Cerebellar cortex (tissue), 1 donor: ENCODE measurements around the gene PATL2.
"Not testable (repeated sequence)": the region's sequence is repeated elsewhere in the genome, so short reads cannot be mapped to it uniquely, and the experiment has no call there.

Source experiments
- DNase-seq: peaks from one replicate; pipeline ENCODE4 v3.0.0-alpha.2; 2015; ENCODE audit warnings: low spot score

PATL2 gene

DNA sequence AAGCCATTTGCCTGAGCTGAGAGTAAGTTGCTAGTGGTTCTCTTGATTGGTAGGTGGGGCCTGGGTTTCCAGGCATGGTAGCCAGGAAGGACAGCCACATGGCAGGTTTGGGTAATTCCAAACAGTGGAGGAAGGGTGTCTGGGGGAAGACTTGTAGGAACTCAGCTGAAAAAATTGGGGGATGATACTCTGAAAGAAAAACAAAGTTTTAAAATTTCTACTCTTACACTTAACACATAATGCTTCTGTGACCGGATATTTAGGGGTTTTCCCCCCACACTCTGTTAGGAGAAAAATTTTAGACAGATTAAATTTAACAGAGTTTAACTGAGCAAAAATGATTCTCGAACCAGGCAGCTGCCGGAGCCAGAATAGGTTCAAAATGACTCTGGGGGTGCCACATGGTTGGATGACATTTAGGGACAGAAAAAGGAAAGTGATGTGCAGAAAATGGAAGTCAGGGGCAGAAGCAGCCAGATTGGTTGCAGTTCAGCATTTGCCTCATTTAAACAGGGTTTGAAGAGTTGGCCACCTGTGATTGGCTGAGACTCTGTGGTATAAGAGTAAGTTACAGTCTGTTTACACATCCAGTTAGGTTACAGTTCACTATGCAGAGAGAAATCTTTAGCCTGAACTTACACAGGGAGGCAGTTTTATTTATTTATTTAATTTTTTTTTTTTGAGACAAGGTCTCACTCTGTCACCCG, 8.3 kb upstream of the PATL2 start:
- no peak for DNase-seq

DNA sequence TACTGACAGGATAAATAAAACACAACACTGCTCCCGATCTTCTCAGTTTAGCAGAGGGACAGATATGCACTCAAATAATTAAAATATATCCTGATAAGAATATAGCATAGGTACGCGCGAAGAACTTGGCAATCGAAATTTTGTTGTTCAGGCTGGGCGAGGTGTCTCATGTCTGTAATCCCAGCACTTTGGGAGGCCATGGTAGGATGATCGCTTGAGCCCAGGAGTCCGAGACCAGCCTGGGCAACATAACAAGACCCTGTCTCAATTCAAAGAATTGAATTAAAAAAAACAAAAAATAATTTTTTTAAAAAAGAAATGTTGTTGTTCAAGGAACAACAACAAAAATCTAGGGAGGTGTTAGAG, 7.8 kb upstream of the PATL2 start:
- no peak for DNase-seq

DNA sequence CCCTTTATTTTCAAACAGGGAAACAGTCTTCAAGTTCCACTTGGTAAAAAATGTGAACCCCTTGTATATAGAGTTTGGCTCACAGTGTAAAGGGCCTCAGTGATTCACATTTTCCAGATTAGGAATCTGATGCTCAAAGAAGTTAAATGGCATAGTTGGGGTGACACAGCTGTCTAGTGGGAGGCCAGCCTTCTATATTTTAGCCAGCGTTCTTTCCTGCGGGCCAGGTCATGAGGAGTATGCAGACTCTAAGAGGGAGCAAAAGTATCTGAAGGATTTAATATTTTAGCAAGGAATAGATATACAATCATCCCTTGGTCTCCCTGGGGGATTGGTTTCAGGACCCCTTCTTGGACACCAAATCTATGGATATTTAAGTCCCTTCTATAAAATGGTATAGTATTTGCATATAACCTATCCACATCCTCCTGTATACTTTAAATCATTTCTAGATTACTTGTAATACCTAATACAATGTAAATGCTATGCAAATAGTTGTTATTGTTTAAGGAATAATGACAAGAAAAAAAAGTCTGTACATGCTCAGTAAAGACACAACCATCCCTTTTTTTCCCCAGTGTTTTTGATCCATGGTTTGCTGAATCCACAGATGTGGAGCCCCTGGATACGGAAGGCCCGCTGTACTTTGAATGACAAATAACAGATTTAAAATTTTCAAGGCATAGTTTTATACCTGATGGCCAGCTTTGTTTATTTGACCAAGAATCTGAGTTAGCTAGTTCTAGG, 7.2 kb upstream of the PATL2 start:
- no peak for DNase-seq

DNA sequence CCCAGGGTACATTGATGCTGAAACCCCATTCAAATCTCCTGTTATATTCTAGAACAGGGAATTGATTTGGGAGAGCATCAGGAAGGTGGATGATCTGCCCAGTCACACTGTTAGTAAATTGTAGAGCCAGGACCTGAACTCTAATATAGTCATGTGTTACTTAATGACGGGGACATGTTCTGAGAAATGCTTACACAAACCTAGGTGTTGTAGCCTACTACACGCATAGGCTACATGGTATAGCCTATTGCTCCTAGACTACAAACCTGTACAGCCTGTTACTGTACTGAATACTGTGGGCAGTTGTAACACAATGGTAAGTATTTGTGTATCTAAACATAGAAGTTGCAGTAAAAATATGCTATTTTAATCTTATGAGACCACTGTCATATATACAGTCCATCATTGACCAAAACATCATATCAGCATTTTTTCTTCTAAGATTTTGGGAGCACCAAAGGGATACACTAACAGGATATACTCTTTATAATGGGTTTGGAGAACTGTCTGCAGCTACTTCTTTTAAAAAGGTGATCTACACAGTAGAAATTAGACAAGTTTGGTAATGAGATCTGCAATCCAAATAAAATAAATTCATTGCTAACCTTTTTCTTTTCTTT, 6.0 kb upstream of the PATL2 start:
- no peak for DNase-seq

DNA sequence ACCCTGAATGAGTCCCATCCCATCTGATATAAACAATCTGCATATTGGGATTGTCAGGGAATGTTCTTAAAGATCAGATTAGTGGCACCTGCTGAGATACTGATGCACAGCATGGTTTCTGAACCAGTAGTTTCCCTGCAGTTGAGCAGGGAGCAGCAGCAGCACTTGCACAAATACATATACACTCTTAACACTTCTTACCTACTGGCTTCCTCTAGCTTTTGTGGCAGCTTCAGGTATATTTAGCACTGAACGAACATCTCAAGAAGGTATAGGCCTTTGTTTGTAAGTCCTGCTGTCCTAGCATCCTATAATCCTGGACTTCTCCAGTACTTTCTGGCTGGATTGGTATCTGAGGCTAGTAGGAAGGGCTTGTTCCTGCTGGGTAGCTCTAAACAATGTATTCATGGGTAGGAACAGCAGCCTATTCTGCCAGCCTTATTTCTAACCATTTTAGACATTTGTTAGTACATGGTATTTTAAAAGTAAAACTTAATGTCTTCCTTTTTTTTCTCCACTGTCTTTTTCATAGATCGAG, 4.7 kb upstream of the PATL2 start:
- no peak for DNase-seq

DNA sequence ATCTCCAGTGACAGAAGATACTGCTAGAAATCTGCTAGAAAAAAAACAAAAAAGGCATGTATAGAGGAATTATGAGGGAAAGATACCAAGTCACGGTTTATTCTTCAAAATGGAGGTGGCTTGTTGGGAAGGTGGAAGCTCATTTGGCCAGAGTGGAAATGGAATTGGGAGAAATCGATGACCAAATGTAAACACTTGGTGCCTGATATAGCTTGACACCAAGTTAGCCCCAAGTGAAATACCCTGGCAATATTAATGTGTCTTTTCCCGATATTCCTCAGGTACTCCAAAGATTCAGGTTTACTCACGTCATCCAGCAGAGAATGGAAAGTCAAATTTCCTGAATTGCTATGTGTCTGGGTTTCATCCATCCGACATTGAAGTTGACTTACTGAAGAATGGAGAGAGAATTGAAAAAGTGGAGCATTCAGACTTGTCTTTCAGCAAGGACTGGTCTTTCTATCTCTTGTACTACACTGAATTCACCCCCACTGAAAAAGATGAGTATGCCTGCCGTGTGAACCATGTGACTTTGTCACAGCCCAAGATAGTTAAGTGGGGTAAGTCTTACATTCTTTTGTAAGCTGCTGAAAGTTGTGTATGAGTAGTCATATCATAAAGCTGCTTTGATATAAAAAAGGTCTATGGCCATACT, 4.1 kb upstream of the PATL2 start:
- no peak for DNase-seq

DNA sequence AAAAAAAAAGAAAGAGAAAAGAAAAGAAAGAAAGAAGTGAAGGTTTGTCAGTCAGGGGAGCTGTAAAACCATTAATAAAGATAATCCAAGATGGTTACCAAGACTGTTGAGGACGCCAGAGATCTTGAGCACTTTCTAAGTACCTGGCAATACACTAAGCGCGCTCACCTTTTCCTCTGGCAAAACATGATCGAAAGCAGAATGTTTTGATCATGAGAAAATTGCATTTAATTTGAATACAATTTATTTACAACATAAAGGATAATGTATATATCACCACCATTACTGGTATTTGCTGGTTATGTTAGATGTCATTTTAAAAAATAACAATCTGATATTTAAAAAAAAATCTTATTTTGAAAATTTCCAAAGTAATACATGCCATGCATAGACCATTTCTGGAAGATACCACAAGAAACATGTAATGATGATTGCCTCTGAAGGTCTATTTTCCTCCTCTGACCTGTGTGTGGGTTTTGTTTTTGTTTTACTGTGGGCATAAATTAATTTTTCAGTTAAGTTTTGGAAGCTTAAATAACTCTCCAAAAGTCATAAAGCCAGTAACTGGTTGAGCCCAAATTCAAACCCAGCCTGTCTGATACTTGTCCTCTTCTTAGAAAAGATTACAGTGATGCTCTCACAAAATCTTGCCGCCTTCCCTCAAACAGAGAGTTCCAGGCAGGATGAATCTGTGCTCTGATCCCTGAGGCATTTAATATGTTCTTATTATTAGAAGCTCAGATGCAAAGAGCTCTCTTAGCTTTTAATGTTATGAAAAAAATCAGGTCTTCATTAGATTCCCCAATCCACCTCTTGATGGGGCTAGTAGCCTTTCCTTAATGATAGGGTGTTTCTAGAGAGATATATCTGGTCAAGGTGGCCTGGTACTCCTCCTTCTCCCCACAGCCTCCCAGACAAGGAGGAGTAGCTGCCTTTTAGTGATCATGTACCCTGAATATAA, 2.2 kb upstream of the PATL2 start:
- DNase-seq, result peak; percentile 69

DNA sequence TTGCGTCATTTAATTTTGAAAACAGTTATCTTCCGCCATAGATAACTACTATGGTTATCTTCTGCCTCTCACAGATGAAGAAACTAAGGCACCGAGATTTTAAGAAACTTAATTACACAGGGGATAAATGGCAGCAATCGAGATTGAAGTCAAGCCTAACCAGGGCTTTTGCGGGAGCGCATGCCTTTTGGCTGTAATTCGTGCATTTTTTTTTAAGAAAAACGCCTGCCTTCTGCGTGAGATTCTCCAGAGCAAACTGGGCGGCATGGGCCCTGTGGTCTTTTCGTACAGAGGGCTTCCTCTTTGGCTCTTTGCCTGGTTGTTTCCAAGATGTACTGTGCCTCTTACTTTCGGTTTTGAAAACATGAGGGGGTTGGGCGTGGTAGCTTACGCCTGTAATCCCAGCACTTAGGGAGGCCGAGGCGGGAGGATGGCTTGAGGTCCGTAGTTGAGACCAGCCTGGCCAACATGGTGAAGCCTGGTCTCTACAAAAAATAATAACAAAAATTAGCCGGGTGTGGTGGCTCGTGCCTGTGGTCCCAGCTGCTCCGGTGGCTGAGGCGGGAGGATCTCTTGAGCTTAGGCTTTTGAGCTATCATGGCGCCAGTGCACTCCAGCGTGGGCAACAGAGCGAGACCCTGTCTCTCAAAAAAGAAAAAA, 1.4 kb upstream of the PATL2 start:
- DNase-seq, result peak; percentile 51

DNA sequence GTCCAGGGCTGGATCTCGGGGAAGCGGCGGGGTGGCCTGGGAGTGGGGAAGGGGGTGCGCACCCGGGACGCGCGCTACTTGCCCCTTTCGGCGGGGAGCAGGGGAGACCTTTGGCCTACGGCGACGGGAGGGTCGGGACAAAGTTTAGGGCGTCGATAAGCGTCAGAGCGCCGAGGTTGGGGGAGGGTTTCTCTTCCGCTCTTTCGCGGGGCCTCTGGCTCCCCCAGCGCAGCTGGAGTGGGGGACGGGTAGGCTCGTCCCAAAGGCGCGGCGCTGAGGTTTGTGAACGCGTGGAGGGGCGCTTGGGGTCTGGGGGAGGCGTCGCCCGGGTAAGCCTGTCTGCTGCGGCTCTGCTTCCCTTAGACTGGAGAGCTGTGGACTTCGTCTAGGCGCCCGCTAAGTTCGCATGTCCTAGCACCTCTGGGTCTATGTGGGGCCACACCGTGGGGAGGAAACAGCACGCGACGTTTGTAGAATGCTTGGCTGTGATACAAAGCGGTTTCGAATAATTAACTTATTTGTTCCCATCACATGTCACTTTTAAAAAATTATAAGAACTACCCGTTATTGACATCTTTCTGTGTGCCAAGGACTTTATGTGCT, 721 bp upstream of the PATL2 start:
- peak; percentile 39 for DNase-seq

DNA sequence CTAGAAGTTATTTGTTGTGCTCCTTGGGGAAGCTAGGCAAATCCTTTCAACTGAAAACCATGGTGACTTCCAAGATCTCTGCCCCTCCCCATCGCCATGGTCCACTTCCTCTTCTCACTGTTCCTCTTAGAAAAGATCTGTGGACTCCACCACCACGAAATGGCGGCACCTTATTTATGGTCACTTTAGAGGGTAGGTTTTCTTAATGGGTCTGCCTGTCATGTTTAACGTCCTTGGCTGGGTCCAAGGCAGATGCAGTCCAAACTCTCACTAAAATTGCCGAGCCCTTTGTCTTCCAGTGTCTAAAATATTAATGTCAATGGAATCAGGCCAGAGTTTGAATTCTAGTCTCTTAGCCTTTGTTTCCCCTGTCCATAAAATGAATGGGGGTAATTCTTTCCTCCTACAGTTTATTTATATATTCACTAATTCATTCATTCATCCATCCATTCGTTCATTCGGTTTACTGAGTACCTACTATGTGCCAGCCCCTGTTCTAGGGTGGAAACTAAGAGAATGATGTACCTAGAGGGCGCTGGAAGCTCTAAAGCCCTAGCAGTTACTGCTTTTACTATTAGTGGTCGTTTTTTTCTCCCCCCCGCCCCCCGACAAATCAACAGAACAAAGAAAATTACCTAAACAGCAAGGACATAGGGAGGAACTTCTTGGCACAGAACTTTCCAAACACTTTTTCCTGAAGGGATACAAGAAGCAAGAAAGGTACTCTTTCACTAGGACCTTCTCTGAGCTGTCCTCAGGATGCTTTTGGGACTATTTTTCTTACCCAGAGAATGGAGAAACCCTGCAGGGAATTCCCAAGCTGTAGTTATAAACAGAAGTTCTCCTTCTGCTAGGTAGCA, 657 bp downstream of the PATL2 start:
- no peak for DNase-seq

DNA sequence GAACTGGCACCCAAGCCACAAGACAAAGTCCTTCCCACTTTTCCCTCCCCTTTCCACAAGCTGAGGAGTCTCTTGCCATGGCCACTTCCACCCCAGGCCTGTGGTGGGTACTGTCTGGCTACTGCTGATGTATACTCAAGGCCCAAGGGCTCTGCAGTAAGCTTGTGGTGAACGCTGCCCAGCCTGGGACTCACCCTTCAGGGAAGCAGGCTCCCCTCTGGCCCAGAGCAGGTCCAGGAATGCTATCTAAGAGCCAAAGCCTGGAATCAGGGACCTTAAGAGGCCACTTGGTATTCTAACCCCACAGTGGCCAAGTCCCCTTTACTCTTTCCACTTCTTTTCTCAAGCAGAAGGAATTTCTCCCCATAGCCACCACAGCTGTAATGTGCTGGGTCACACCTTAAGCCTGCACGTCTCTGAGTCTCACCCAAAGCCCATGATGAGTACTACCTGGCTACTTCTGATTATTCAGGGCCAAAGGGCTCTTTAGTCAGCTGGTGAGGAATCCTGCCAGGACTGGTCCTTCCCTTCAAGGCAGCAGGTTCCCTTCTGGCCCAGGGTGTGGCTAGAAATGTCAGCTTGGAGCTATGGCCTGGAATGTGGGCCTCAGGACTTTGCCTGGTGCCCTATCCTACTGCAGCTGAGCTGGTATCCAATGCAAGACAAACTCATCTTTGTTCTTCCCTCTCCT, 4.0 kb downstream of the PATL2 start:
- DNase-seq, result no peak

DNA sequence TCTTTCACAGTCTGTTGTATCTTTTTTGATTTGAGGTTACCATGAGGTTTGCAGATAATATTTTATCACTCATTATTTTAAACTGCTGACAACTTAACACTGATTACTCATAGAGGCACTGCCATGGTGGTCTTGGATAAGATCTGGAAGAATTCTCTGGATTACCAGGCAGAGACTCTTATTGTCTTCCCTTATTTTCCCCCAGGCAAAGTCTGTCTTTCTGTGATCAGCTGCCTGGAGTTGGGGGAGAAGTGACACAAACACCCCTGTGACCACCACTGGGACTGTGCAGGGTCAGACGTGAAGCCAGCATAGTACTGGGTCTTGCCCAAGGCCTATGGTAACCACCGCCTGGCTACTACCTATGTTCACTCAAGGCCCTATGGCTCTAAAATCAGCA, 4.7 kb downstream of the PATL2 start:
- DNase-seq, result no peak

DNA sequence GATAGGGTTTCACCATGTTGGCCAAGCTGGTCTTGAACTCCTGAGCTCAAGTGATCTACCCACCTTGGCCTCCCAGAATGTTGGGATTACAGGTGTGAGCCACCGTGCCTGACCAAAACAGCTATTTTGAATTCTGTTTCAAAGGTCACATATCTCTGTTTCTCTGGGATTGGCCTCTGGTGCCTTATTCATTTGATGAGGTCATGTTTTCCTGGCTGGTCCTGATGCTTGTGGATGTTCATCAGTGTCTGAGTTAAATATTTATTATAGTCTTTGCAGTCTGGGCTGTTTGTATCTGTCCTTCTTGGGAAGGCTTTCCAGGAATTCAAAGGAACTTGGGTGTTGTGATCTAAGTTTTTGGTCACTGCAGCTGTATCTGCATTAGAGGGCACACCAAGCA, 5.1 kb downstream of the PATL2 start:
- DNase-seq, result no peak

DNA sequence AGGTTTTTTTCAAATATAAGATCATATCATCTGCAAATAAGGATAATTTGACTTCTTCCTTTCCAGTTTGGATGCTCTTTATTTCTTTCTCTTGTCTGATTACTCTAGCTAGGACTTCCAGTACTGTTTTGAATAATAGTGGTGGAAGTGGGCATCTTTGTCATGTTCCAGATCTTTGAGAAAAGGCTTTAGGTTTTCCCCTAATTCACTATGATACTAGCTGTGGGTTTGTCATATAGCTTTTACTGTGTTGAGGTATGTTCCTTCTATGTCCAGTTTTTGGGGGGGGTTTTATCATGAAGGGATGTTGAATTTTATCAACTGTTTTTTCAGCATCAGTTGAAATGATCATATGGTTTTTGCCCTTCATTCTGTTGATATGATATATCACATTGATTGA, 10.4 kb downstream of the PATL2 start:
- DNase-seq, result not testable (repeated sequence)

DNA sequence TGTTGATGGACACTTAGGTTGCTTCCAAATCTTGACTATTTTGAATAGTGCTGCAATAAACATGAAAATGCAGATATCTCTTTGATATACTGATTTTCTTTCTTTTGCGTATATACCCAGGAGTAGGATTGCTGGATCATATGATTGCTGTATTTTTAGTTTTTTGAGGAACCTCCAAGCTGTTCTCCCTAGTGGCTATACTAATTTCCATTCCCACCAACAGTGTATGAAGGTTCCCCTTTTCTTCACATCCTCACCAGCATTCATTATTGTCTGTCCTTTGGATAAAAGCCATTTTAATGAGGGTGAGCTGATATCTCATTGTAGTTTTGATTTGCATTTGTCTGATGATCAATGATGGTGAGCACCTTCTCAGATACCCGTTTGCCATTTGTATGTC, 12.5 kb downstream of the PATL2 start:
- DNase-seq, result no peak

DNA sequence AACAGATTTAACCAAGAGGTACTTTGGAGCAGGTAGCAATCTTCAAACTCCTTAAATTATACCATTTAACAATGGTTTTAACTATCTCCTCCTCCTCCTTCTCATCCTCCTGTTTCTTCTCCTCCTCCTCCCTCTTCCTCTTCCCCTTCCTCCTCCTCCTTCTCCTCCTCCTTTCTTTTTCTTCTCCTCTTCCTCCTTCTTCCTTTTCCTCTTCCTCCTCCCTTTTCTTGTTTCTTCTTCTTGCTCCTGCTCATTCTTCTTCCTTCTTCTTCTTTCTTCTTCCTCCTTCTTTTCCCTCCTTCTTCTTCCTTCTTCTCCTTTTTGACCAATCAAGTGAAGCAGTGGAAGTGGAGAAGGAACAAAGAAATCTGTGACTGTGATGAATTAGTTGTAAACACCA, 14.1 kb downstream of the PATL2 start:
- DNase-seq, result no peak

DNA sequence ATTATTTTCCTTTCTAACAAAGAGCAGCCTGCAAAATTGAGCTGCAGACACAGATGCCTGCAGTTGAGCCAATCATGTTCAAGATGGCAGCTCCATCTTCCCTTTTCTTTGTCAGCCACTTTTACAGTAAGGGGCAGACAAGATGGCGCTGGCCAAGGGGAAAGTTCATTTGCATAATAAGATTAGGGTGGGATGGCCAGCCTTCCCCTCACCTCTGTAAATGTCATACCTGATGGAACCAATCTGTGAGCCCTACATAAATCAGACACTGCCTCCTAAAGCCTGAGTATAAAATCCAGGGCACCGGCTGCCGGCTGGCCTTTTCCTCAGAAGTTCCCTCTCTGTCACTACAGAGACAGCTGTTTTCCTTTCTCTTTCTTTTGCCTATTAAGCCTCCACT, 15.8 kb downstream of the PATL2 start:
- no peak for DNase-seq

DNA sequence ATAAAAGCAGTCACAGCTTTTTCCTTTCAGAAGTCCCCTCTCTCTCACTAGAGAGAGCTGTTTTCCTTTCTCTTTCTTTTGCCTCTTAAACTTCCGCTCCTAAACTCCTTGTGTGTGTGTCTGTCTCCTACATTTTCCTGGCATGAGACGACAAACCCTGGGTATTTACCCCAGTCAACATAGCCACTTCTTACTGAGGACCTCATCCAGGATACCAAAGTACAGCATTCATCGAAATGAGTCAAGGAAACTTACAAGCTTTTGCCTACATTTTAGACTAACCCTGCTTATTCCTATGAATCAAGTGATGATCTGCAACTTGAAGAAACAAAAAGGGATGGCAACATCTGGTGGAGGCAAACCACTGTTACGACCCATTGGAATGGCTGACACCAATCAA, 16.7 kb downstream of the PATL2 start:
- DNase-seq, result no peak

DNA sequence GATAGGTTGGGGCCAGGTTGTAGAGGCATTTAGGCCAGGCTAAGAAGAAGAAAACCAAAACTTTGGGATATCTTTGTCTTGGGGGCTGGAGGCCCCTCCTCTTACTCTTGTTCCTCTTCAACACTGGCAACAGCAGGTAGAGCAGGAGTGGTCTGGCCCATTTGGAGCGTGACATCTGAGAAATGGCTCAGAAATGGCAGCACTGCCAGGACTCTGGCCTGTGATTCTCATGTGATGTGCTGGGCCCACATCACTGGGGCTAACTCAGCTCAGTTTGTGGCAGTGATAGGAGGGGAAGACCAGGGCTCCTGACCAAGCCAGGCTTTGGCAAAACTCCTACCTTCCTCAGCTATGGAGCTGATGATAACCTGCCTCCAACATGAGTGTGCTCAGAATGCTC, 18.5 kb downstream of the PATL2 start:
- no peak for DNase-seq
